DLD1 (cell line): ENCODE results near the gene TUBGCP5.

Experiments
- in situ Hi-C: cut with HindIII; loops from 2 replicates; pipeline ENCODE4 v1.10.0; 2017; ENCODE audit warnings: low sequenced_read_pairs

The TUBGCP5 gene

DNA sequence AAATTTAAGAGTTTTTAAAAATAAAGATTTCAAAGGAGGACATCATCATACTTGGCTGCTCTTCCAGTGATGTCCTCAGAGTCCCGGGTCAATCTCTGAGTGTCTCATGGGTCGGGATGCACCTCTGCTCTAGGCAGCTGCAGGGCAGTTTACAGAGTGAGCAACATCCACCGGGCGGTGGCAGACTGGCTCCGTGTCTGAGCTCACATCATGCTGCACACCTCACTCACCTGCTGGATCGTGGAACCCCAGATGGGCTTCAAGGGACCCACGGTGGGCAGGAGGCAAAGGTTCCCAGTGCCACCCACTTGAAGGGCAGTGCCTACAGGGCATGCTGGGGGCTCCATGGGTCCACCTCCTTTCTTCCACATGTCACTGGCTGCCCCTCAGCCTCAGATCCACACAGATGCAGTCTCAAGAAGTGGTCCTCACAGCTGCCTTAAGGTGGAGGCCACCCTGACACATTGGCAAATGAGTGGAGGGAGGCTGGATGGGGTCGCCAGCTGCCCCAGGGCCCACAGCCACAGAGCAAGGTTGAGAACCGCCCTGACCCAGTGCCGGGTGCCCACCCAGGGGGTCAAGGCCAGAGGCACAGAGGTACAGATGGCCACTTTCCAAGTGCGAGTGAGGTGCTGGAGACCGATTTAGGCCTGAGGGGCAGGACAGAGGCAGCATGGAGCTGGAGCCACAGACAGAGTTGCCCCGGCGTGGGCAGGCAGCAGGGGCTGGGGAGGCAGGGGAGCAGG, 84.4 kb downstream of the TUBGCP5 start:
- in situ Hi-C loops = no loop called here

DNA sequence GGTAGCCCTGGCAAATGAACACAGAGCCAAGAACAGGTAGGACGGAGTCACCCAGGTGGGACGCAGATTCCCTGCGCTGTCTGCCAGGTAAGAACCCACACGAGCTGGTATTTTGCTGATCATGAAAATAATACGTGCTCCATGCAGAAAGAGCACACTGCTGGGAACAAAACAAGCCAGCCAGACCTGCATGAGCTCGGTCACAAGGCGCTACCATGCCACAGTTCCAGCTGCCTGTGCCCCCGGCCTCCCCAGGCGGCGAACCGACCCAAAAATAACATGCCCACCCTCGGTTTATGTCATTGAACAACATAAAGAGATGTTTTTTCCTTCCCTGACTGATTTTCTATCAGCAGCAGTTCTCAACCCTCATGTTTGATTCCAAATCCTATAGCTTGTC, 85.0 kb downstream of the TUBGCP5 start:
- in situ Hi-C loops = no loop called here

DNA sequence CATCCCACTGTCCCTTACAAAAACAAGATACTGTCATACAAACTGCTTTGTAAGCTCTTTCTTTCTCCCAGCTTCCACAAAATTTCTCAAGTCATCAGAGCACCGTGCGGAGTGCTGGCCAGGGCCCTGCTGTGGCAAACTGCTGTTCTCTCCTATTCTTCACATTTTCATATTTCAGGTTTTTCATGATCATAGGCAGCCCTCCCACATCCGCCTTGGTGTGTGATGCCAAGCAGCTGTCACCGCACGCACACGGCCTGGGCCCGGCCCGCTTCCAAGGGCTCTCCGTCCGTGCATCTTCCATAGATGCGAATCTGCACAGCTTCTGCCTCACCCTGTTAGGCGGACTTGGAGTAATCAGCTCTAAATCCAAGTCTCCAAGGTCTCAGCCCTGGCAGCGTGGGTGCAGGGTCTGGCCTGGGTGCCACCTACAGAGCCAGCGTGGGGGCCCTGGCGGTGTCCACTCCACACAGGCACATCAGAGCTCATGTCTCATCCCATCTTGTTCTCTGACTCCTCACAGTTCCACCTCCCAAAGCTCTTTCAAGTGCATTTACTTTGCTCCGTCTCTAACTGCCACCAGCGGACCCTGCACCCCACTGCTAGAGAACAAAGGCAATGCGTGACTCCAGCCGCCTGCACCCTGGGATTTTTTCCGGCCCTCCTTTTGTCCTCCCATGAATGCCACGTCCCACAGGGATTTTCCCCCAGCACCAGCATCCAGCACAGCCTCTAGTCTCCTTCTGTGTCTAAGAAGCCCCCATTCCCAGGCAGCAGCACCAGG, 86.4 kb downstream of the TUBGCP5 start:
- in situ Hi-C loops = no loop called here

DNA sequence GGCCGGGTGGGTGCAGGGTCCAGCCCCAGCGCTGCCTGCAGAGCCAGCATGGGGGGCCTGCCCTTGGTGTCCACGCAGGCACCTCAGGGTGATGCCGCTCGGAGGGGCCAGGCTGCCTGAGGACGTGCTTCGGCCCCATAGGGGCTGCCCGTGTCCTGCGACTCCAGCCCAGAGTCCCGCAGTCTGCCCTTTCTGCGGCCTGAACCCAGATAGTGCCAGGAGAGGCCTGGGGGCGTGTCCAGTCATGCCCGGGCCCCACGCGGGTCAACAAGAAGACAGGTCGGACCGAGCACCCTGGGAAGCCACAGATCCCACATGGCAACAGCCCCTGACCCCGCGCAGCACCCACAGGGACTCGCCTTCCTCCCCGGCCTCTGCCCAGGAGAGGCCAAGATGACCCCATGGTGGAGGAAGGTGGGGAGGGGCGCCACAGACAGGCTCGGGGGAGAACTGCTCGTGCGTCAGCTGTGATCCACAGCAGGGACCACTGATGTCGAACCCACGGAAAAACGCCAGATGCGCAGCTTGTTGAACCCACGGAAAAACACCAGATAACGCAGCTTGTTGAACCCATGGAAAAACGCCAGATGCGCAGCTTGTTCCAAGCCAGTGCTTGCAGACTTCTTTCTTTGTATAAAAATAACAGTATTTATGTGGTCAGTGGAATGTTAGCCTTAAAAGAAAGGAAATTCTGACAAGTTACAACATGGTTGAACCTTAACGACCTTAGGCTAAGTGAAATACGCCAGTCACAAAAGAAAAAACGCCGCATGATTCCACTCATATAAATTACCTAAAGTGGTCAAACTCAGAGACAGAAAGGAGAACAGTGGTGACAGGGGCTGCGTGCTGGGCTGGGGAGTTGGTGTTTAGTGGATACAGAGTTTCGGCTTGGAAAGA, 87.7 kb downstream of the TUBGCP5 start:
- in situ Hi-C loops = no loop called here

DNA sequence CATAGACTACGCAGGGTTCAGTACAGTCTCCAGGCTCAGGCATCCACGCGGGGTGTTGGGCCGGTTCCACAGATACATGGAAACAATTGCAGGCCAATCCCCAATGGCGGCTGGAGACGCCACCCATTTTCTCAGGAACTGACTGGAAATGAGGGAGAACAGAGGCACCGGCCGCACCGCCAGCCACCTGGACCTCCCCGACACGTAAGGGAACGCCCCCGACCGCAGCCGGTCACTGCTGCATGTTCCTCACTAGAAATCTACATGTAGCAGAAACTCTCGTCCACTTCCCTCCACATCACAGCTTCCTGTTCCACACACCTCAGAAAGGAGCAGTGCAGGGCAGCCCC, 88.4 kb downstream of the TUBGCP5 start:
- in situ Hi-C loops = no loop called here

DNA sequence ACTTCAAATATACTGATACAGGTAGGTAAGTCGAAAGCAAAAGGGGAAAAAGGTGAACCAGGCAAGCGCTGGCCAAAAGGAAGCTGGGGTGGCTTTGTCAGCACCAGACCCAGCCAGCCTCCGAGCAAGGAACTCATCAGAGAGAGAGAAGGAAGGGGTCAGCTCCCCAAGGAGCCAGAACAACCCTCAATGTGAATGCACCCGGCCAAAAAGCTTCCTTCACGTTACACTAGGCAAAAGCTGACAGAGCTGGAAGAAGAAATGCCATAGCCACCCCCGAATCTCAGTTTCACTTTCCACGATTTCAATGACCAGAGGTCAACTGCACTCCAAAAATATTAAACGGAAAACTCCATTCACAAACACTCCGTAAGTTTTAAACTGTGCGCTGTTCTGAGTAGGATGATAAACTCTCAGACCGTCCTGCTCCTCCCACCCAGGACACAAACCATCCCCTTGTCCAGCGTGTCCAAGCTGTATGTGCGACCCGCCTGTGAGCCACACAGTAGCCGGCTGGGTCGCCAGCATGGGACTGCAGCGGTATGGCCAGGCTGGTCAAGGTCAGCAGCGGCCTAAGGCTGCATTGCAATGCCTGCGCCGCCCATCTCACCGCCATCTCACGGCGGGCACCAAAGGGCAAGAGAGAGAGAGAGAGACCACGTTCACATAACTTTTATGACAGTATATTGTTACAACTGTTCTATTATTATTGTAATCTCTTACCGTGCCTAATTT, 88.9 kb downstream of the TUBGCP5 start:
- in situ Hi-C loops = no loop called here
